Keratinocyte (primary cell): Measurements from ENCODE around the gene ADAM22. TPM values are rescaled to one million over a fixed set of nuclear protein-coding genes. Genes with fewer than 3 reads are reported as not detected.
A peak's percentile ranks its signal among the peaks of the same experiment; 100 is the strongest.

Experiments
- DNase-seq: peaks from one replicate; pipeline ENCODE4 v3.0.0-alpha.2; 2011; ENCODE audit warnings: low read depth, missing footprints, low spot score
- FAIRE-seq: peaks from 2 replicates; lab custom pipeline; 2011; peaks lifted over from hg19 to GRCh38; lab: Jason Lieb, UNC
- H2AFZ ChIP-seq: 2 replicates; pipeline ENCODE4 v1.6.0; 2012; ENCODE audit warnings: low read length, control low read depth, inconsistent platforms; ENCODE audit not compliant: control insufficient read depth
- H3K27ac ChIP-seq: 2 replicates; pipeline ENCODE4 v1.5.1; 2011; ENCODE audit warnings: low read length; ENCODE audit not compliant: control insufficient read depth, insufficient read depth
- H3K27me3 ChIP-seq: 3 replicates; pipeline ENCODE4 v1.6.0; 2011; ENCODE audit warnings: low read length; ENCODE audit not compliant: control insufficient read depth, insufficient read depth; ENCODE audit errors: extremely low read depth
- H3K36me3 ChIP-seq, 2 experiments: 2 replicates in 1 of 2; 3 replicates in 1 of 2; pipeline ENCODE4 v1.5.1; 2011; ENCODE audit warnings: low read length in 2 of 2, mild to moderate bottlenecking in 1 of 2; ENCODE audit not compliant: control insufficient read depth in 2 of 2, insufficient read depth in 2 of 2; ENCODE audit errors: extremely low read depth in 1 of 2
- H3K4me1 ChIP-seq: 3 replicates; pipeline ENCODE4 v1.5.1; 2011; ENCODE audit warnings: low read length; ENCODE audit not compliant: control insufficient read depth, insufficient read depth; ENCODE audit errors: extremely low read depth
- H3K4me2 ChIP-seq: 3 replicates; pipeline ENCODE4 v1.6.0; 2011; ENCODE audit warnings: low read depth, low read length; ENCODE audit not compliant: control insufficient read depth, insufficient read depth; ENCODE audit errors: extremely low read depth
- H3K4me3 ChIP-seq, 3 experiments: fragments of 200-600 bp in 1 of 3; sonication (generic) in 1 of 3; 2 replicates in 2 of 3; 3 replicates in 1 of 3; pipeline ENCODE4 v1.5.1; 2011 to 2016; ENCODE audit warnings: low read length in 3 of 3, mild to moderate bottlenecking in 3 of 3, control low read depth in 2 of 3, inconsistent platforms in 1 of 3, low read depth in 1 of 3, mixed read lengths in 1 of 3, mixed run types in 1 of 3, moderate library complexity in 1 of 3; ENCODE audit not compliant: control insufficient read depth in 2 of 3, insufficient read depth in 2 of 3; ENCODE audit errors: extremely low read depth in 1 of 3
- H3K79me2 ChIP-seq: 2 replicates; pipeline ENCODE4 v1.6.0; 2012; ENCODE audit warnings: low read length; ENCODE audit not compliant: control insufficient read depth, insufficient read depth
- H3K9ac ChIP-seq: 3 replicates; pipeline ENCODE4 v1.6.0; 2011; ENCODE audit warnings: low read length; ENCODE audit not compliant: control insufficient read depth, insufficient read depth; ENCODE audit errors: extremely low read depth
- H3K9me1 ChIP-seq: 3 replicates; pipeline ENCODE4 v1.6.0; 2011; ENCODE audit warnings: low read length; ENCODE audit not compliant: control insufficient read depth, insufficient read depth; ENCODE audit errors: extremely low read depth
- H3K9me3 ChIP-seq: 2 replicates; pipeline ENCODE4 v1.5.1; 2012; ENCODE audit warnings: low read depth, low read length; ENCODE audit not compliant: control insufficient read depth
- H4K20me1 ChIP-seq: 3 replicates; pipeline ENCODE4 v1.6.0; 2011; ENCODE audit warnings: low read length; ENCODE audit not compliant: control insufficient read depth, insufficient read depth; ENCODE audit errors: extremely low read depth
- EZH2 ChIP-seq: IDR thresholded peaks from one replicate; pipeline ENCODE4 v1.6.1; 2012; ENCODE audit warnings: inconsistent platforms, mild to moderate bottlenecking, low read length, moderate library complexity
- dilution Hi-C: fragments of 300-500 bp; cut with MboI; formaldehyde crosslinking; loops from one replicate; pipeline ENCODE4 v1.7.0; 2020; ENCODE audit warnings: low sequenced_read_pairs; ENCODE audit not compliant: extremely low pct_ligation_motif_present
- polyA minus RNA-seq, 3 experiments: library from RNA; depleted of rRNA, polyadenylated mRNA; stranded (reverse); fragments of >200 nt; gene quantifications; 1 replicate in 1 of 3; 2 replicates in 1 of 3; 3 replicates in 1 of 3; pipeline ENCODE4 v1.2.3, GENCODE V29; 2011
- polyA plus RNA-seq, 5 experiments: library from polyadenylated mRNA; depleted of rRNA in 3 of 5; stranded (reverse) in 3 of 5; stranded (forward) in 1 of 5; unstranded in 1 of 5; fragments of >200 nt; gene quantifications; 1 replicate in 1 of 5; 2 replicates in 3 of 5; 3 replicates in 1 of 5; pipeline versions ENCODE4 v1.2.1 to v1.2.3, GENCODE V29; 2011 to 2012; ENCODE audit warnings: missing spikeins in 2 of 5, low read depth in 1 of 5, low replicate concordance in 1 of 5
- TF ChIP-seq, protein P1 (sequence below), 3 experiments: IDR thresholded peaks in 1 of 3; conservative IDR thresholded peaks in 1 of 3; optimal IDR thresholded peaks in 1 of 3; 2 replicates in 2 of 3; 3 replicates in 1 of 3; pipeline versions ENCODE3 to v1.5.1; 2011; ENCODE audit warnings: low read length in 3 of 3, mild to moderate bottlenecking in 3 of 3, moderate library complexity in 2 of 3, control low read depth in 1 of 3, inconsistent platforms in 1 of 3; ENCODE audit not compliant: insufficient read depth in 2 of 3; ENCODE audit errors: extremely low read depth in 1 of 3

The ADAM22 gene, protein sequence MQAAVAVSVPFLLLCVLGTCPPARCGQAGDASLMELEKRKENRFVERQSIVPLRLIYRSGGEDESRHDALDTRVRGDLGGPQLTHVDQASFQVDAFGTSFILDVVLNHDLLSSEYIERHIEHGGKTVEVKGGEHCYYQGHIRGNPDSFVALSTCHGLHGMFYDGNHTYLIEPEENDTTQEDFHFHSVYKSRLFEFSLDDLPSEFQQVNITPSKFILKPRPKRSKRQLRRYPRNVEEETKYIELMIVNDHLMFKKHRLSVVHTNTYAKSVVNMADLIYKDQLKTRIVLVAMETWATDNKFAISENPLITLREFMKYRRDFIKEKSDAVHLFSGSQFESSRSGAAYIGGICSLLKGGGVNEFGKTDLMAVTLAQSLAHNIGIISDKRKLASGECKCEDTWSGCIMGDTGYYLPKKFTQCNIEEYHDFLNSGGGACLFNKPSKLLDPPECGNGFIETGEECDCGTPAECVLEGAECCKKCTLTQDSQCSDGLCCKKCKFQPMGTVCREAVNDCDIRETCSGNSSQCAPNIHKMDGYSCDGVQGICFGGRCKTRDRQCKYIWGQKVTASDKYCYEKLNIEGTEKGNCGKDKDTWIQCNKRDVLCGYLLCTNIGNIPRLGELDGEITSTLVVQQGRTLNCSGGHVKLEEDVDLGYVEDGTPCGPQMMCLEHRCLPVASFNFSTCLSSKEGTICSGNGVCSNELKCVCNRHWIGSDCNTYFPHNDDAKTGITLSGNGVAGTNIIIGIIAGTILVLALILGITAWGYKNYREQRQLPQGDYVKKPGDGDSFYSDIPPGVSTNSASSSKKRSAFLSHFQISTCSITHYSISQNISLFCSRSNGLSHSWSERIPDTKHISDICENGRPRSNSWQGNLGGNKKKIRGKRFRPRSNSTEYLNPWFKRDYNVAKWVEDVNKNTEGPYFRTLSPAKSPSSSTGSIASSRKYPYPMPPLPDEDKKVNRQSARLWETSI
- polyA plus RNA-seq (0.03 to 0.11 TPM (median 0.07 TPM) in 3 replicates), polyA minus RNA-seq (0.13 TPM in 1 of 3 replicates, not detected in the others)
- polyA plus RNA-seq (2011; ENCODE audit: low read depth) = not detected
- polyA plus RNA-seq (2011; cell fraction: cytosol; rRNA removed) = not detected in 2 replicates
- polyA plus RNA-seq (2011; cell fraction: nucleus; rRNA removed) = not detected in 2 replicates
- polyA plus RNA-seq (2012; ENCODE audit: low replicate concordance) = 0.02 and 0.06 TPM in 2 replicates
- polyA minus RNA-seq (2011; cell fraction: cytosol; rRNA and poly(A)+ RNA removed) = not detected
- polyA minus RNA-seq (2011; cell fraction: nucleus; rRNA and poly(A)+ RNA removed) = not detected in 2 replicates

DNA sequence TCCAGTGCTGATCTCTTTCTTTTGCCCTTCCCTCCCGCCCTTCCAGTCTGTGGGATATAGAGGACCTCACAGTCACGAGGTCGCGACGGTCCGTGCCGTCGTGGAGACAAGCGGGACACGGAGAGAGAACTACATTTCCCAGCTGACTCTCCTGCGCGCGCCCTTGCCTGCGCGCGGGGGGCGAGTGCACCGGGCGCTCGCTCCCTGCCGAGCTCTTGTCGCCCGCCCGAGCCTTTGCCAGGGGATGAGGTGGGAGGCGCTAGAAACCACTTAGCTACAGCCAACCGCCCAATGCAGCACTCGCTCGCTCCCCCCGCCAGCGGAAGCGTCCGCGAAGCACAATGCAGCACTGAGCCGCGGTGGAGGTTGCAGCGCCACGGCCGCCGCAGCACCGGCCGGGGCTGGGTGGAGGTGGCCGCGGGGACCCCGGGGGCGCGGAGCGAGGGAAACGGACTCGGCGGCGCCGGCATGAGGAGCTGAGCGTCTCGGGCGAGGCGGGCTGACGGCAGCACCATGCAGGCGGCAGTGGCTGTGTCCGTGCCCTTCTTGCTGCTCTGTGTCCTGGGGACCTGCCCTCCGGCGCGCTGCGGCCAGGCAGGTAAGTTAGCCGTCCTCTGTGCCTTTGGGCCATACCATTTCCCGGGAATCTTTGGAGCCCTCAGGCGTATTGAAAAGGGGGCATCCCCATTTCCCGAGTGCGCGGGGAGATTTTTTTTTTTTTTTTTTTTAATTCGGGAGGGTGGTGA is at the start of gene ADAM22:
Gene ADAM22, plus strand, starts transcription at position 299 of the 746 bp plus-strand sequence. Its CDS starts 215 bp downstream, at position 514.
- Histone ChIP-seq H3K4me2 (peak within 1 kb of the TSS; percentile 82), H3K9ac (no peak within 1 kb of the TSS), H3K4me3 (peak within 1 kb of the TSS; percentile 27 to 64 (median 57)), H3K36me3 (no peaks in the 10 kb centered on the region), H3K4me1 (no peaks in the 10 kb centered on the region), H3K9me1 (no peaks in the 10 kb centered on the region), H2AFZ (peak within 1 kb of the TSS; percentile 56), H4K20me1 (no peaks in the 10 kb centered on the region), H3K9me3 (no peaks in the 10 kb centered on the region), H3K79me2 (no peaks in the 10 kb centered on the region), H3K27me3 (peaks cover 14% of the 10 kb centered on the region), H3K27ac (no peak within 1 kb of the TSS)
- FAIRE-seq (no peak), DNase-seq (no peak)
- TF ChIP-seq EZH2 = no peak
- TF ChIP-seq, protein P1, sequence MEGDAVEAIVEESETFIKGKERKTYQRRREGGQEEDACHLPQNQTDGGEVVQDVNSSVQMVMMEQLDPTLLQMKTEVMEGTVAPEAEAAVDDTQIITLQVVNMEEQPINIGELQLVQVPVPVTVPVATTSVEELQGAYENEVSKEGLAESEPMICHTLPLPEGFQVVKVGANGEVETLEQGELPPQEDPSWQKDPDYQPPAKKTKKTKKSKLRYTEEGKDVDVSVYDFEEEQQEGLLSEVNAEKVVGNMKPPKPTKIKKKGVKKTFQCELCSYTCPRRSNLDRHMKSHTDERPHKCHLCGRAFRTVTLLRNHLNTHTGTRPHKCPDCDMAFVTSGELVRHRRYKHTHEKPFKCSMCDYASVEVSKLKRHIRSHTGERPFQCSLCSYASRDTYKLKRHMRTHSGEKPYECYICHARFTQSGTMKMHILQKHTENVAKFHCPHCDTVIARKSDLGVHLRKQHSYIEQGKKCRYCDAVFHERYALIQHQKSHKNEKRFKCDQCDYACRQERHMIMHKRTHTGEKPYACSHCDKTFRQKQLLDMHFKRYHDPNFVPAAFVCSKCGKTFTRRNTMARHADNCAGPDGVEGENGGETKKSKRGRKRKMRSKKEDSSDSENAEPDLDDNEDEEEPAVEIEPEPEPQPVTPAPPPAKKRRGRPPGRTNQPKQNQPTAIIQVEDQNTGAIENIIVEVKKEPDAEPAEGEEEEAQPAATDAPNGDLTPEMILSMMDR (optimal IDR thresholded peaks at IDR 0.05 in 1 of 3, IDR thresholded peaks at IDR 0.05 in 1 of 3, conservative IDR thresholded peaks at IDR 0.05 in 1 of 3; ENCODE audit: extremely low read depth in 1 of 3, insufficient read depth in 2 of 3, low read length in 3 of 3) = peak in 1 of 3 experiments; percentile 7
- dilution Hi-C loops = no loop called here

DNA sequence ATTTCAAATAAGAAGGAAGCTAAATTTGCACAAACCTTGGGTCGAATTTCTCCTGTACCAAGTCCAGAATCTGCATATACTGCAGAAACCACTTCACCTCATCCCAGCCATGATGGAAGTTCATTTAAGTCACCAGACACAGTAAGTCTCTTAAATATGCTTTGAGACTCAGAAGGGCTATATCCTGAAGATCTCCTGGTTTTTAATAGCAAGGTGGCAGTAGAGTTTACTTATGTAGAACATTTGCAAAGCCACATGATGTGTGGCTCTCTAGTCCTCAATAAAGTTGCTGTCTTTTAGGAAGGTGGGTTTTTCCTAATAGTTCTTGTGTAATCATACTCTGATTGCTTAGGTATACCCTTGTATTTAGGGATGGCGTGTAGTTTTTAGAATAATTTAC is 49.0 kb upstream of the ADAM22 start:
- Histone ChIP-seq H3K79me2 (peaks cover 46% of the 10 kb centered on the region), H3K36me3 (peaks cover 2 to 10% of the 10 kb centered on the region in 2 experiments), H4K20me1 (no peaks in the 10 kb centered on the region), H3K9ac (no peak overlapping the region), H3K4me2 (no peak overlapping the region), H3K4me1 (no peaks in the 10 kb centered on the region), H3K9me3 (no peaks in the 10 kb centered on the region), H3K9me1 (no peaks in the 10 kb centered on the region), H3K27me3 (no peaks in the 10 kb centered on the region), H3K4me3 (no peak overlapping the region), H3K27ac (no peak overlapping the region), H2AFZ (no peak overlapping the region)
- dilution Hi-C loops = no loop called here
- TF ChIP-seq, protein P1 (optimal IDR thresholded peaks at IDR 0.05 in 1 of 3, IDR thresholded peaks at IDR 0.05 in 1 of 3, conservative IDR thresholded peaks at IDR 0.05 in 1 of 3; ENCODE audit: extremely low read depth in 1 of 3, insufficient read depth in 2 of 3, low read length in 3 of 3) = no peak
- no peak for TF ChIP-seq EZH2
- no peak for DNase-seq
- FAIRE-seq = no peak
